ENCODE data around the gene PLXNA2. TPM values are rescaled to one million over a fixed set of nuclear protein-coding genes. Genes with fewer than 3 reads are reported as not detected.

PLXNA2 gene
- total and polyA plus RNA-seq, 9 donors: 17.8 to 43.3 (median 35.1) TPM

GRCh38 chr1:208174200-208174599, 70.0 kb downstream of the PLXNA2 start:
- Histone ChIP-seq H3K4me3 (ENCODE audit: low read length) (no peak overlapping the region), H3K27ac (ENCODE audit: low read length) (no peak overlapping the region), H3K4me1 (ENCODE audit: control insufficient read depth, insufficient read depth, low read length) (peaks cover 58% of the 10 kb centered on the region), H3K9me3 (replicated peaks; ENCODE audit: control insufficient read depth, low read depth, low read length) (no peaks in the 10 kb centered on the region), H3K27me3 (ENCODE audit: control insufficient read depth, insufficient read depth, low read length) (no peaks in the 10 kb centered on the region), H3K36me3 (ENCODE audit: control insufficient read depth, insufficient read depth, low read length) (peaks cover 30% of the 10 kb centered on the region)
- DNase-seq: no peak
- WGBS (ENCODE audit: insufficient coverage): 31% methylated on average over 5 of the region's 5 CpGs

GRCh38 chr1:208173749-208174148, 70.4 kb downstream of the PLXNA2 start:
- Histone ChIP-seq H3K36me3 (ENCODE audit: control insufficient read depth, insufficient read depth, low read length) (peaks cover 29% of the 10 kb centered on the region), H3K4me3 (ENCODE audit: low read length) (no peak overlapping the region), H3K27ac (ENCODE audit: low read length) (no peak overlapping the region), H3K4me1 (ENCODE audit: control insufficient read depth, insufficient read depth, low read length) (peaks cover 58% of the 10 kb centered on the region), H3K27me3 (ENCODE audit: control insufficient read depth, insufficient read depth, low read length) (no peaks in the 10 kb centered on the region), H3K9me3 (replicated peaks; ENCODE audit: control insufficient read depth, low read depth, low read length) (no peaks in the 10 kb centered on the region)
- no peak for DNase-seq
- 71% methylated on average over 4 of the region's 6 CpGs for WGBS (ENCODE audit: insufficient coverage)

- H3K36me3 ChIP-seq (ENCODE audit: control insufficient read depth, insufficient read depth, low read length): peaks cover 26% of the 10 kb centered on the region
- H3K27ac ChIP-seq (ENCODE audit: low read length): no peak overlapping the region
- H3K9me3 ChIP-seq (replicated peaks; ENCODE audit: control insufficient read depth, low read depth, low read length): no peaks in the 10 kb centered on the region
- H3K4me1 ChIP-seq (ENCODE audit: control insufficient read depth, insufficient read depth, low read length): peaks cover 50% of the 10 kb centered on the region
- no peaks in the 10 kb centered on the region for H3K27me3 ChIP-seq (ENCODE audit: control insufficient read depth, insufficient read depth, low read length)
- H3K4me3 ChIP-seq (ENCODE audit: low read length): no peak overlapping the region
- DNase-seq: no peak
- WGBS (ENCODE audit: insufficient coverage): 94% methylated on average over 3 of the region's 6 CpGs
Measured at GRCh38 chr1:208172423-208173145, 71.6 kb downstream of the PLXNA2 start.

GRCh38 chr1:208171616-208172422, 72.4 kb downstream of the PLXNA2 start:
- 83% methylated on average over 5 of the region's 7 CpGs for WGBS (ENCODE audit: insufficient coverage)
- H3K4me1 ChIP-seq (ENCODE audit: control insufficient read depth, insufficient read depth, low read length): peaks cover 55% of the 10 kb centered on the region

GRCh38 chr1:208170252-208170651, 73.9 kb downstream of the PLXNA2 start:
- Histone ChIP-seq H3K4me1 (ENCODE audit: control insufficient read depth, insufficient read depth, low read length) (peaks cover 57% of the 10 kb centered on the region), H3K36me3 (ENCODE audit: control insufficient read depth, insufficient read depth, low read length) (peaks cover 26% of the 10 kb centered on the region), H3K27ac (ENCODE audit: low read length) (no peak overlapping the region), H3K9me3 (replicated peaks; ENCODE audit: control insufficient read depth, low read depth, low read length) (no peaks in the 10 kb centered on the region), H3K27me3 (ENCODE audit: control insufficient read depth, insufficient read depth, low read length) (no peaks in the 10 kb centered on the region), H3K4me3 (ENCODE audit: low read length) (no peak overlapping the region)
- WGBS (ENCODE audit: insufficient coverage): 58% methylated on average over 3 of the region's 4 CpGs
- peak; percentile 45 for DNase-seq

More at GRCh38 chr1:208171616-208172422, 72.4 kb downstream of the PLXNA2 start:
- Histone ChIP-seq H3K9me3 (replicated peaks; ENCODE audit: control insufficient read depth, low read depth, low read length) (no peaks in the 10 kb centered on the region), H3K27me3 (ENCODE audit: control insufficient read depth, insufficient read depth, low read length) (no peaks in the 10 kb centered on the region), H3K36me3 (ENCODE audit: control insufficient read depth, insufficient read depth, low read length) (peaks cover 29% of the 10 kb centered on the region), H3K27ac (ENCODE audit: low read length) (no peak overlapping the region), H3K4me3 (ENCODE audit: low read length) (no peak overlapping the region)
- DNase-seq: no peak

GRCh38 chr1:208169081-208169879, 74.9 kb downstream of the PLXNA2 start:
- 74% methylated on average over 7 of the region's 8 CpGs for WGBS (ENCODE audit: insufficient coverage)
- Histone ChIP-seq H3K4me3 (ENCODE audit: low read length) (no peak overlapping the region), H3K4me1 (ENCODE audit: control insufficient read depth, insufficient read depth, low read length) (peaks cover 54% of the 10 kb centered on the region), H3K27me3 (ENCODE audit: control insufficient read depth, insufficient read depth, low read length) (no peaks in the 10 kb centered on the region), H3K27ac (ENCODE audit: low read length) (no peak overlapping the region), H3K36me3 (ENCODE audit: control insufficient read depth, insufficient read depth, low read length) (peaks cover 26% of the 10 kb centered on the region), H3K9me3 (replicated peaks; ENCODE audit: control insufficient read depth, low read depth, low read length) (no peaks in the 10 kb centered on the region)
- no peak for DNase-seq

GRCh38 chr1:208167261-208167869, 76.8 kb downstream of the PLXNA2 start:
- no peak for DNase-seq
- no peak overlapping the region for H3K27ac ChIP-seq (ENCODE audit: low read length)
- H3K27me3 ChIP-seq (ENCODE audit: control insufficient read depth, insufficient read depth, low read length): no peaks in the 10 kb centered on the region
- peaks cover 20% of the 10 kb centered on the region for H3K36me3 ChIP-seq (ENCODE audit: control insufficient read depth, insufficient read depth, low read length)
- 65% methylated on average over 4 of the region's 11 CpGs for WGBS (ENCODE audit: insufficient coverage)
- no peak overlapping the region for H3K4me3 ChIP-seq (ENCODE audit: low read length)
- peaks cover 58% of the 10 kb centered on the region for H3K4me1 ChIP-seq (ENCODE audit: control insufficient read depth, insufficient read depth, low read length)
- H3K9me3 ChIP-seq (replicated peaks; ENCODE audit: control insufficient read depth, low read depth, low read length): no peaks in the 10 kb centered on the region

GRCh38 chr1:208166340-208167138, 77.6 kb downstream of the PLXNA2 start:
- 71% methylated on average over 2 of the region's 4 CpGs for WGBS (ENCODE audit: insufficient coverage)
- H3K27ac ChIP-seq (ENCODE audit: low read length): no peak overlapping the region
- peaks cover 66% of the 10 kb centered on the region for H3K4me1 ChIP-seq (ENCODE audit: control insufficient read depth, insufficient read depth, low read length)

GRCh38 chr1:208165659-208166058, 78.5 kb downstream of the PLXNA2 start:
- Histone ChIP-seq H3K27me3 (ENCODE audit: control insufficient read depth, insufficient read depth, low read length) (no peaks in the 10 kb centered on the region), H3K9me3 (replicated peaks; ENCODE audit: control insufficient read depth, low read depth, low read length) (no peaks in the 10 kb centered on the region), H3K4me1 (ENCODE audit: control insufficient read depth, insufficient read depth, low read length) (peaks cover 75% of the 10 kb centered on the region), H3K4me3 (ENCODE audit: low read length) (no peak overlapping the region), H3K27ac (ENCODE audit: low read length) (no peak overlapping the region), H3K36me3 (ENCODE audit: control insufficient read depth, insufficient read depth, low read length) (peaks cover 14% of the 10 kb centered on the region)
- DNase-seq: peak; percentile 59
- 51% methylated on average over 4 of the region's 6 CpGs for WGBS (ENCODE audit: insufficient coverage)

More at GRCh38 chr1:208166340-208167138, 77.6 kb downstream of the PLXNA2 start:
- H3K27me3 ChIP-seq (ENCODE audit: control insufficient read depth, insufficient read depth, low read length): no peaks in the 10 kb centered on the region
- no peak overlapping the region for H3K4me3 ChIP-seq (ENCODE audit: low read length)
- no peak for DNase-seq
- peaks cover 17% of the 10 kb centered on the region for H3K36me3 ChIP-seq (ENCODE audit: control insufficient read depth, insufficient read depth, low read length)
- H3K9me3 ChIP-seq (replicated peaks; ENCODE audit: control insufficient read depth, low read depth, low read length): no peaks in the 10 kb centered on the region

Measured in muscle of leg (tissue), 11 donors.